Neural cell (in vitro differentiated cells): Measurements from ENCODE around the gene SURF6. TPM values are rescaled to one million over a fixed set of nuclear protein-coding genes. Genes with fewer than 3 reads are reported as not detected.

Source experiments
- H2AFZ ChIP-seq: fragments of 200-600, 300-800 bp; sonication (generic), shearing (Covaris generic); 2 replicates; pipeline ENCODE4 v1.6.0; 2014; ENCODE audit warnings: low read depth, mild to moderate bottlenecking, antibody characterized with exemption, low read length, moderate library complexity
- H3F3A ChIP-seq: fragments of 200-600 bp; shearing (Covaris generic); 2 replicates; pipeline ENCODE4 v1.6.1; 2016; ENCODE audit warnings: mild to moderate bottlenecking, moderate library complexity, mixed read lengths, antibody characterized with exemption, low read length; ENCODE audit not compliant: insufficient read depth, poor library complexity, severe bottlenecking
- H3K27ac ChIP-seq: fragments of 200-600, 300-800 bp; sonication (generic), shearing (Covaris generic); 2 replicates; pipeline ENCODE4 v1.5.1; 2014; ENCODE audit warnings: mild to moderate bottlenecking, low read length, moderate library complexity
- H3K27me3 ChIP-seq: fragments of 300-800, 200-600 bp; sonication (generic), shearing (Covaris generic); 2 replicates; pipeline ENCODE4 v1.6.0; 2014; ENCODE audit warnings: mild to moderate bottlenecking, low read depth, low read length, moderate library complexity; ENCODE audit not compliant: insufficient read depth
- H3K36me3 ChIP-seq: fragments of 300-800, 200-600 bp; sonication (generic), shearing (Covaris generic); 2 replicates; pipeline ENCODE4 v1.5.1; 2014; ENCODE audit warnings: mild to moderate bottlenecking, antibody characterized with exemption, low read length, moderate library complexity; ENCODE audit not compliant: insufficient read depth
- H3K4me2 ChIP-seq: fragments of 300-800, 200-600 bp; sonication (generic), shearing (Covaris generic); 2 replicates; pipeline ENCODE4 v1.6.0; 2014; ENCODE audit warnings: mild to moderate bottlenecking, low read length
- H3K4me3 ChIP-seq: fragments of 300-800, 200-600 bp; sonication (generic), shearing (Covaris generic); 2 replicates; pipeline ENCODE4 v1.5.1; 2014; ENCODE audit warnings: mild to moderate bottlenecking, low read length, moderate library complexity
- H3K79me2 ChIP-seq: fragments of 200-600 bp; shearing (Covaris generic); replicated peaks from 2 replicates; pipeline ENCODE4 v1.6.0; 2014; ENCODE audit warnings: mild to moderate bottlenecking, low read length, moderate library complexity; ENCODE audit not compliant: insufficient read depth
- H3K9ac ChIP-seq: fragments of 300-800, 200-600 bp; sonication (generic), shearing (Covaris generic); 2 replicates; pipeline ENCODE4 v1.6.1; 2016; ENCODE audit warnings: mild to moderate bottlenecking, low read length, mixed read lengths
- H3K9me2 ChIP-seq: fragments of 200-600 bp; shearing (Covaris generic); 2 replicates; pipeline ENCODE4 v1.6.1; 2016; ENCODE audit warnings: mild to moderate bottlenecking, low read length, mixed read lengths; ENCODE audit not compliant: insufficient read depth
- H3K9me3 ChIP-seq: fragments of 200-600, 300-800 bp; sonication (generic), shearing (Covaris generic); 2 replicates; pipeline ENCODE4 v1.6.1; 2016; ENCODE audit warnings: mild to moderate bottlenecking, mixed run types, low read length, moderate library complexity, mixed read lengths
- H4K20me1 ChIP-seq: fragments of 200-600 bp; shearing (Covaris generic); 2 replicates; pipeline ENCODE4 v1.6.1; 2016; ENCODE audit warnings: mild to moderate bottlenecking, mixed run types; ENCODE audit not compliant: insufficient read depth
- EP300 ChIP-seq: fragments of 450-650 bp; conservative IDR thresholded peaks from 2 replicates; pipeline ENCODE4 v1.6.1; 2014; ENCODE audit warnings: antibody characterized with exemption, mild to moderate bottlenecking, moderate library complexity; ENCODE audit not compliant: poor library complexity, severe bottlenecking
- EZH2 ChIP-seq: fragments of 200-600, 300-800 bp; shearing (Covaris generic), sonication (generic); IDR thresholded peaks from 2 replicates; pipeline ENCODE4 v1.6.1; 2014; ENCODE audit warnings: antibody characterized with exemption, low read length, borderline replicate concordance, mild to moderate bottlenecking; ENCODE audit not compliant: insufficient read depth, poor library complexity, severe bottlenecking
- MXI1 ChIP-seq: fragments of 450-650 bp; conservative IDR thresholded peaks from 2 replicates; pipeline ENCODE4 v1.6.1; 2014; ENCODE audit warnings: antibody characterized with exemption, mild to moderate bottlenecking; ENCODE audit not compliant: poor library complexity, severe bottlenecking
- POLR2AphosphoS5 ChIP-seq: IDR thresholded peaks from 2 replicates; pipeline ENCODE4 v1.6.1; 2012
- RAD21 ChIP-seq: fragments of 450-650 bp; conservative IDR thresholded peaks from 2 replicates; pipeline ENCODE4 v1.6.1; 2014; ENCODE audit warnings: antibody characterized with exemption, mild to moderate bottlenecking, moderate library complexity
- SMC3 ChIP-seq: fragments of 450-650 bp; conservative IDR thresholded peaks from 2 replicates; pipeline ENCODE4 v1.6.1; 2014; ENCODE audit warnings: antibody characterized with exemption, mild to moderate bottlenecking, moderate library complexity; ENCODE audit not compliant: poor library complexity
- TAF1 ChIP-seq: IDR thresholded peaks from 2 replicates; pipeline ENCODE4 v1.6.1; 2012; ENCODE audit warnings: low read depth
- polyA plus RNA-seq: library from polyadenylated mRNA; depleted of rRNA; stranded (reverse); fragments of >200 nt; gene quantifications from 2 replicates; pipeline ENCODE4 v1.2.3, GENCODE V29; 2014
- TF ChIP-seq, protein P1 (sequence below): IDR thresholded peaks from 2 replicates; pipeline ENCODE4 v1.6.1; 2012; ENCODE audit warnings: borderline replicate concordance
- TF ChIP-seq, protein P2 (sequence below): fragments of 450-650 bp; IDR thresholded peaks from 2 replicates; pipeline ENCODE4 v1.5.1; 2014; ENCODE audit warnings: antibody characterized with exemption, mild to moderate bottlenecking, moderate library complexity; ENCODE audit not compliant: poor library complexity, severe bottlenecking

SURF6 gene
- polyA plus RNA-seq, 1 donor from 2014 or later, result 20.7 TPM

DNA sequence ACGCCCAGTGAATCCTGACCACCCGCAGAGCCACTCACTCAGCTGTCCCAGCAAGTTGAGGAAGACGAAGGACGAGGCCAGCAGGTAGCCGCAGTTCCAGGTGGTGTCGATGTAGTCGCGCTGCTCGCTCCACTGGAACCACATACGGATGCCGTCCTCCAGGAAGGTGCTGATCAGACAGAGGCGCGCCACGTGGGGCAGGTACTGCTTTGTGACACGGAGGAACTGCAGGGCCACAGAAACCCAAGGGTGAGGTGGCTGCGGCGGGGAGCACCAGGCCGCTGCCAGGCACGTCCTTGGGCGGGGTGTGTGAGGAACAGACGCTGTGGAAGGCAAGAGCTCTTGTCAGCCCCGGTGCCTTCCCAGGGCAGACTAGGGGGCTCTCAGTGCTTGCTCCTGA is 31.2 kb upstream of the SURF6 start:
- Histone ChIP-seq H3K9me3 (no peaks in the 10 kb centered on the region), H2AFZ (no peak overlapping the region), H3K27ac (no peak overlapping the region), H3K27me3 (no peaks in the 10 kb centered on the region), H3K36me3 (no peaks in the 10 kb centered on the region), H3K9me2 (no peaks in the 10 kb centered on the region), H4K20me1 (no peaks in the 10 kb centered on the region), H3K4me2 (no peak overlapping the region), H3K9ac (no peak overlapping the region), H3F3A (no peaks in the 10 kb centered on the region), H3K79me2 (peaks cover 22% of the 10 kb centered on the region), H3K4me3 (no peak overlapping the region)
- TF ChIP-seq, protein P1, sequence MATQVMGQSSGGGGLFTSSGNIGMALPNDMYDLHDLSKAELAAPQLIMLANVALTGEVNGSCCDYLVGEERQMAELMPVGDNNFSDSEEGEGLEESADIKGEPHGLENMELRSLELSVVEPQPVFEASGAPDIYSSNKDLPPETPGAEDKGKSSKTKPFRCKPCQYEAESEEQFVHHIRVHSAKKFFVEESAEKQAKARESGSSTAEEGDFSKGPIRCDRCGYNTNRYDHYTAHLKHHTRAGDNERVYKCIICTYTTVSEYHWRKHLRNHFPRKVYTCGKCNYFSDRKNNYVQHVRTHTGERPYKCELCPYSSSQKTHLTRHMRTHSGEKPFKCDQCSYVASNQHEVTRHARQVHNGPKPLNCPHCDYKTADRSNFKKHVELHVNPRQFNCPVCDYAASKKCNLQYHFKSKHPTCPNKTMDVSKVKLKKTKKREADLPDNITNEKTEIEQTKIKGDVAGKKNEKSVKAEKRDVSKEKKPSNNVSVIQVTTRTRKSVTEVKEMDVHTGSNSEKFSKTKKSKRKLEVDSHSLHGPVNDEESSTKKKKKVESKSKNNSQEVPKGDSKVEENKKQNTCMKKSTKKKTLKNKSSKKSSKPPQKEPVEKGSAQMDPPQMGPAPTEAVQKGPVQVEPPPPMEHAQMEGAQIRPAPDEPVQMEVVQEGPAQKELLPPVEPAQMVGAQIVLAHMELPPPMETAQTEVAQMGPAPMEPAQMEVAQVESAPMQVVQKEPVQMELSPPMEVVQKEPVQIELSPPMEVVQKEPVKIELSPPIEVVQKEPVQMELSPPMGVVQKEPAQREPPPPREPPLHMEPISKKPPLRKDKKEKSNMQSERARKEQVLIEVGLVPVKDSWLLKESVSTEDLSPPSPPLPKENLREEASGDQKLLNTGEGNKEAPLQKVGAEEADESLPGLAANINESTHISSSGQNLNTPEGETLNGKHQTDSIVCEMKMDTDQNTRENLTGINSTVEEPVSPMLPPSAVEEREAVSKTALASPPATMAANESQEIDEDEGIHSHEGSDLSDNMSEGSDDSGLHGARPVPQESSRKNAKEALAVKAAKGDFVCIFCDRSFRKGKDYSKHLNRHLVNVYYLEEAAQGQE, result no peak
- TF ChIP-seq EZH2 (no peak), TAF1 (no peak), EP300 (no peak), MXI1 (no peak), POLR2AphosphoS5 (no peak), SMC3 (no peak), RAD21 (no peak)
- TF ChIP-seq, protein P2, sequence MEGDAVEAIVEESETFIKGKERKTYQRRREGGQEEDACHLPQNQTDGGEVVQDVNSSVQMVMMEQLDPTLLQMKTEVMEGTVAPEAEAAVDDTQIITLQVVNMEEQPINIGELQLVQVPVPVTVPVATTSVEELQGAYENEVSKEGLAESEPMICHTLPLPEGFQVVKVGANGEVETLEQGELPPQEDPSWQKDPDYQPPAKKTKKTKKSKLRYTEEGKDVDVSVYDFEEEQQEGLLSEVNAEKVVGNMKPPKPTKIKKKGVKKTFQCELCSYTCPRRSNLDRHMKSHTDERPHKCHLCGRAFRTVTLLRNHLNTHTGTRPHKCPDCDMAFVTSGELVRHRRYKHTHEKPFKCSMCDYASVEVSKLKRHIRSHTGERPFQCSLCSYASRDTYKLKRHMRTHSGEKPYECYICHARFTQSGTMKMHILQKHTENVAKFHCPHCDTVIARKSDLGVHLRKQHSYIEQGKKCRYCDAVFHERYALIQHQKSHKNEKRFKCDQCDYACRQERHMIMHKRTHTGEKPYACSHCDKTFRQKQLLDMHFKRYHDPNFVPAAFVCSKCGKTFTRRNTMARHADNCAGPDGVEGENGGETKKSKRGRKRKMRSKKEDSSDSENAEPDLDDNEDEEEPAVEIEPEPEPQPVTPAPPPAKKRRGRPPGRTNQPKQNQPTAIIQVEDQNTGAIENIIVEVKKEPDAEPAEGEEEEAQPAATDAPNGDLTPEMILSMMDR, result no peak

DNA sequence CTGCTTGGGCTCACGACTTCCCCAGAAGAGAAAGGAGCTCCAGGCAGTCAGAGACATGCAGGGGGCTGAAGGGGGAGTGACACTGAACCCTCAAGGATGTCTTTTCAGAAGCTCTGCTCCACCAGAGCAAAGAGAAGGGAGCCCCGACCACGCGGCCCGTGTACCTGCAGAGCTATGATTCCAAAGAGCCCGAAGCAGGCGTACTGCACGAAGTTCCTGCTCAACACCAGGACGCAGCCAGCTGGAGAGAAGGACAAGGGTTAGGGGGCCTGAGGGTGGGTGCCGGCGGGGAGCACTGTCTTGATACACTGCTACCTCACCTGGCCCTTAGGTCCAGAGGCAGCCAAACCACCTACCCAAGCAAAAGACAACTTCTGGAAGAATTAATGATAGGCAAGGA is 30.4 kb upstream of the SURF6 start:
- Histone ChIP-seq H4K20me1 (no peaks in the 10 kb centered on the region), H3K9me3 (no peaks in the 10 kb centered on the region), H2AFZ (no peak overlapping the region), H3K4me3 (no peak overlapping the region), H3F3A (no peaks in the 10 kb centered on the region), H3K9ac (no peak overlapping the region), H3K27ac (no peak overlapping the region), H3K9me2 (no peaks in the 10 kb centered on the region), H3K79me2 (peaks cover 17% of the 10 kb centered on the region), H3K4me2 (no peak overlapping the region), H3K36me3 (no peaks in the 10 kb centered on the region), H3K27me3 (no peaks in the 10 kb centered on the region)
- no peak for TF ChIP-seq RAD21
- TF ChIP-seq, protein P2, result no peak
- TF ChIP-seq TAF1, result no peak
- TF ChIP-seq, protein P1, result no peak
- TF ChIP-seq MXI1, result no peak
- no peak for TF ChIP-seq EP300
- no peak for TF ChIP-seq EZH2
- TF ChIP-seq SMC3, result no peak
- no peak for TF ChIP-seq POLR2AphosphoS5
